Measurements from ENCODE around the gene AKR1B15. TPM values are rescaled to one million over a fixed set of nuclear protein-coding genes. Genes with fewer than 3 reads are reported as not detected.

The AKR1B15 gene
- not detected in 2 replicates for total RNA-seq (2014; rRNA removed; shearing (Covaris generic); ENCODE audit: low replicate concordance)

DNA sequence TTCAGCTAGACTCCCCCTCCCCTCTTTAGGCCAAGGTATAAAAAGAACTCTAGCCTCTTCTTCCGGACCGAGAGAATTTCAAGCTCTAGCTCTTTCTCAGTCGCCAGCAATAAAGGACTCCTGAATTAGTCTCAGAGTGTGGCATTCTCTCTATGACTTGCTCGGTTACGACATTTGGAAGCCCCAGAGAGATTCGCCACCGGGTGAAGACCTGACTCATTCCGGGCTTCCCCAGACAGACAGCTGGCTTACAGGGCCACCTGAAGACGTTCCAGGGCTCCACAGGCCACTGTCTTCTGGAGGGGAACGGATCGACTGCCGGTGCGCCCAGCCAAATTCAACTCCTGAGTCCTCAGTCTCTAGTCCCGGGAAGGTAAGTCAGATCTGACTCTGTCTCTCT, at the start of gene AKR1B15:
Gene AKR1B15 (plus strand): TSS at position 234 of the 400 bp plus-strand sequence. CDS start 15,510 bp downstream, outside the sequence.
- H2AFZ ChIP-seq (ENCODE audit: low read length), result no peak within 1 kb of the TSS
- no peak within 1 kb of the TSS for H3K27ac ChIP-seq (ENCODE audit: low read length)
- H3K9me2 ChIP-seq (replicated peaks; ENCODE audit: insufficient read depth, low read length), result no peaks in the 10 kb centered on the region
- H3K4me2 ChIP-seq (ENCODE audit: low read depth, low read length, poor library complexity, severe bottlenecking), result no peak within 1 kb of the TSS
- no peaks in the 10 kb centered on the region for H3K27me3 ChIP-seq (ENCODE audit: low read length)
- H4K20me1 ChIP-seq (ENCODE audit: insufficient read depth, low read depth, low read length), result no peaks in the 10 kb centered on the region
- H3K36me3 ChIP-seq (ENCODE audit: insufficient read depth, low read length), result no peaks in the 10 kb centered on the region
- H3K9ac ChIP-seq (ENCODE audit: low read length), result no peak within 1 kb of the TSS
- DNase-seq, result no peak
- H3K9me3 ChIP-seq (ENCODE audit: low read length), result no peaks in the 10 kb centered on the region
- no peaks in the 10 kb centered on the region for H3K79me2 ChIP-seq (ENCODE audit: low read length)
- H3K4me3 ChIP-seq (ENCODE audit: low read length), result no peak within 1 kb of the TSS
- H3K4me1 ChIP-seq (ENCODE audit: low read length), result peaks cover 7% of the 10 kb centered on the region

- Histone ChIP-seq H3K9me2 (replicated peaks; ENCODE audit: insufficient read depth, low read length) (no peaks in the 10 kb centered on the region), H3K79me2 (ENCODE audit: low read length) (no peaks in the 10 kb centered on the region), H3K9ac (ENCODE audit: low read length) (no peak overlapping the region), H3K4me1 (ENCODE audit: low read length) (no peaks in the 10 kb centered on the region), H3K36me3 (ENCODE audit: insufficient read depth, low read length) (no peaks in the 10 kb centered on the region), H3K4me3 (ENCODE audit: low read length) (no peak overlapping the region), H4K20me1 (ENCODE audit: insufficient read depth, low read depth, low read length) (no peaks in the 10 kb centered on the region), H3K9me3 (ENCODE audit: low read length) (no peaks in the 10 kb centered on the region), H3K27ac (ENCODE audit: low read length) (no peak overlapping the region), H3K4me2 (ENCODE audit: low read depth, low read length, poor library complexity, severe bottlenecking) (no peak overlapping the region), H2AFZ (ENCODE audit: low read length) (no peak overlapping the region), H3K27me3 (ENCODE audit: low read length) (no peaks in the 10 kb centered on the region)
- no peak for DNase-seq
These were observed 48.5 kb upstream of the AKR1B15 start for GRCh38 chr7:134500406-134500805.

DNA sequence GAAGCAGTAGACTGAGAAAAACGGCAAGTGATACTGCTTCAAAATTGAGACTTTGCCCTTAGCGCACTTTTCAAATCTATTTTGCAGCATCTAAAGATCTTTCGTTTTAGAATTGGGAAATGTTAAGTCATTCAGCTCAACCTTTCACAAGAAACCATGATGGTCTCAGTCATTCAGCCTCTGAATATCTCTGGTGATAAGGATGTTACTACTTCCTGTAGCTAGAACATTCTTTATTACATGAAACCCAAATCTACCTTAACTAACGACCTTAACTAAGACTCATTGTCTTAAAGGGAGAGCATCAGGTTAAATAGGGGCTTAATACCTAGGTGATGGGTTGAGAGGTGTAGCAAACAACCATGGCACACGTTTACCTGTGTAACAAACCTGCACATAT, 47.9 kb upstream of the AKR1B15 start:
- no peak overlapping the region for H3K4me3 ChIP-seq (ENCODE audit: low read length)
- no peaks in the 10 kb centered on the region for H3K27me3 ChIP-seq (ENCODE audit: low read length)
- no peak overlapping the region for H3K4me2 ChIP-seq (ENCODE audit: low read depth, low read length, poor library complexity, severe bottlenecking)
- H4K20me1 ChIP-seq (ENCODE audit: insufficient read depth, low read depth, low read length), result no peaks in the 10 kb centered on the region
- H3K36me3 ChIP-seq (ENCODE audit: insufficient read depth, low read length), result no peaks in the 10 kb centered on the region
- DNase-seq, result no peak
- H3K4me1 ChIP-seq (ENCODE audit: low read length), result no peaks in the 10 kb centered on the region
- no peaks in the 10 kb centered on the region for H3K9me2 ChIP-seq (replicated peaks; ENCODE audit: insufficient read depth, low read length)
- no peak overlapping the region for H3K27ac ChIP-seq (ENCODE audit: low read length)
- H3K9me3 ChIP-seq (ENCODE audit: low read length), result no peaks in the 10 kb centered on the region
- H3K9ac ChIP-seq (ENCODE audit: low read length), result no peak overlapping the region
- H2AFZ ChIP-seq (ENCODE audit: low read length), result no peak overlapping the region
- no peaks in the 10 kb centered on the region for H3K79me2 ChIP-seq (ENCODE audit: low read length)

- DNase-seq, result no peak
- H3K4me3 ChIP-seq (ENCODE audit: low read length), result no peak overlapping the region
- no peak overlapping the region for H2AFZ ChIP-seq (ENCODE audit: low read length)
- no peaks in the 10 kb centered on the region for H3K36me3 ChIP-seq (ENCODE audit: insufficient read depth, low read length)
- no peaks in the 10 kb centered on the region for H4K20me1 ChIP-seq (ENCODE audit: insufficient read depth, low read depth, low read length)
- no peaks in the 10 kb centered on the region for H3K4me1 ChIP-seq (ENCODE audit: low read length)
- H3K9ac ChIP-seq (ENCODE audit: low read length), result no peak overlapping the region
- H3K79me2 ChIP-seq (ENCODE audit: low read length), result no peaks in the 10 kb centered on the region
- H3K4me2 ChIP-seq (ENCODE audit: low read depth, low read length, poor library complexity, severe bottlenecking), result no peak overlapping the region
- H3K27me3 ChIP-seq (ENCODE audit: low read length), result no peaks in the 10 kb centered on the region
- no peak overlapping the region for H3K27ac ChIP-seq (ENCODE audit: low read length)
- no peaks in the 10 kb centered on the region for H3K9me2 ChIP-seq (replicated peaks; ENCODE audit: insufficient read depth, low read length)
- H3K9me3 ChIP-seq (ENCODE audit: low read length), result no peaks in the 10 kb centered on the region
These were observed 46.2 kb upstream of the AKR1B15 start for GRCh38 chr7:134502463-134503371.

DNA sequence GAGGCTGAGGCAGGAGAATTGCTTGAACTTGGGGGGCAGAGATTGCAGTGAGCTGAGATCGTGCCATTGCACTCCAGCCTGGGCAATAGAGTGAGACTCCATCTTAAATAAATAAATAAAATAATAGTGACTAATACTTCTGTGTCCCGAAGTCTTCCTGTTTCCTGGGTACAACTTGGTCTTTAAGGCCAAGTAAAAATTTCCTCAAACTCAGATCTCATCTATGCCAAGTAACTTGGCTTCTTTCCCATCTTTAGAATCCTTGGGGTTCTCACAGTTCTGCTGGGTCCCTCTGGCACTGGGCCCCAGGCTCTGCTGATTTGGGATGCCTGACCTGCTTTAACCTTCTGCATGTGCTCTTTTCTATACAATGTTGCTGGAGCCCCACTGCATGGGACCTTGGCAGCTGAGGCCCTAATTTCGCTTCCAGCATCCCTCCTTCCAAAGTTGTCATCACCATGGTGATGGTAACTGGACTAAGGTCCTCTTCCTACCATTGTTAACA, 44.2 kb upstream of the AKR1B15 start:
- no peak for DNase-seq
- no peak overlapping the region for H3K4me2 ChIP-seq (ENCODE audit: low read depth, low read length, poor library complexity, severe bottlenecking)
- no peak overlapping the region for H3K27ac ChIP-seq (ENCODE audit: low read length)
- no peaks in the 10 kb centered on the region for H3K27me3 ChIP-seq (ENCODE audit: low read length)
- no peaks in the 10 kb centered on the region for H3K9me3 ChIP-seq (ENCODE audit: low read length)
- no peak overlapping the region for H3K9ac ChIP-seq (ENCODE audit: low read length)
- no peak overlapping the region for H3K4me3 ChIP-seq (ENCODE audit: low read length)
- H3K9me2 ChIP-seq (replicated peaks; ENCODE audit: insufficient read depth, low read length), result no peaks in the 10 kb centered on the region
- H3K36me3 ChIP-seq (ENCODE audit: insufficient read depth, low read length), result no peaks in the 10 kb centered on the region
- H2AFZ ChIP-seq (ENCODE audit: low read length), result no peak overlapping the region
- H4K20me1 ChIP-seq (ENCODE audit: insufficient read depth, low read depth, low read length), result no peaks in the 10 kb centered on the region
- no peaks in the 10 kb centered on the region for H3K79me2 ChIP-seq (ENCODE audit: low read length)
- H3K4me1 ChIP-seq (ENCODE audit: low read length), result no peaks in the 10 kb centered on the region

DNA sequence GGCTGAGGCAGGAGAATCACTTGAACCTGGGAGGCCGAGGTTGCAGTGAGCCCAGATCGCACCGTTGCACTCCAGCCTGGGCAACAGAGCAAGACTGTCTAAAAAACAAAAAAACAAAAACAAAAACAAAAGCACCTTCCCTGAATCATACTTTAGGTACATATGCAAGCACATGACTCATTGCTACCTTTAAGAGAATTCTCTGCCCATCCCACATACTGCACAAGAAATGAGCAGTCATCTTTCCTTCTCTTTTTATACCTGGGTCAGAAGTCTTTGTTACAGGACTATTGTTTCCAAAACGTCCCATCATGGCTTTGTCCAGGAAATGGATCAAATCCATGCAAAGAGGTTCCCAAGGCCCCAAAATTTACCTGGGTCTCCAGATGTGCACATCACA, 43.1 kb upstream of the AKR1B15 start:
- no peak overlapping the region for H3K4me2 ChIP-seq (ENCODE audit: low read depth, low read length, poor library complexity, severe bottlenecking)
- H2AFZ ChIP-seq (ENCODE audit: low read length), result no peak overlapping the region
- no peak overlapping the region for H3K27ac ChIP-seq (ENCODE audit: low read length)
- H3K36me3 ChIP-seq (ENCODE audit: insufficient read depth, low read length), result no peaks in the 10 kb centered on the region
- no peak overlapping the region for H3K9ac ChIP-seq (ENCODE audit: low read length)
- DNase-seq, result no peak
- no peaks in the 10 kb centered on the region for H3K9me3 ChIP-seq (ENCODE audit: low read length)
- no peaks in the 10 kb centered on the region for H4K20me1 ChIP-seq (ENCODE audit: insufficient read depth, low read depth, low read length)
- H3K27me3 ChIP-seq (ENCODE audit: low read length), result no peaks in the 10 kb centered on the region
- H3K79me2 ChIP-seq (ENCODE audit: low read length), result no peaks in the 10 kb centered on the region
- no peaks in the 10 kb centered on the region for H3K4me1 ChIP-seq (ENCODE audit: low read length)
- H3K9me2 ChIP-seq (replicated peaks; ENCODE audit: insufficient read depth, low read length), result no peaks in the 10 kb centered on the region
- no peak overlapping the region for H3K4me3 ChIP-seq (ENCODE audit: low read length)

DNA sequence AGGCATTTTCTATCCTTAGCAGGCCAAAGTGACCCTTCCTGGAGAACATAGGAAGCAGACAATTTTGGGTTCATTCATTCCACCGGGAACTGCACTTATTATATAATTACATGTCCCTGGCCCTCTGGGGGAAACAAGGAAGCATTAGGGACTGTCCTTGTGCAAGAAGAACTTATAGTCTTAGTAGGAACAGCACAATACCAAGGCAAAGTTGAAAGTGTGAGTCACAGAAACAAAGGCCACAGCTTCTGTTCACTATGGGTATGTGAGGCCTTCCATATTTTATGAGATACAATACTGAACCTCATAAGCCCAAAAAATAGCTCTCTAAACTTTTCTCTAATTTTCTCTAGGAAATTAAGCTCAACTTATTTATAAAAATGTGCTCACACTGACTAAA, 39.9 kb upstream of the AKR1B15 start:
- no peak overlapping the region for H3K4me2 ChIP-seq (ENCODE audit: low read depth, low read length, poor library complexity, severe bottlenecking)
- DNase-seq, result no peak

GRCh38 chr7:134510646-134511045, 38.3 kb upstream of the AKR1B15 start:
- DNase-seq, result no peak
- Histone ChIP-seq H3K27ac (ENCODE audit: low read length) (no peak overlapping the region), H3K36me3 (ENCODE audit: insufficient read depth, low read length) (no peaks in the 10 kb centered on the region), H3K4me1 (ENCODE audit: low read length) (no peaks in the 10 kb centered on the region), H4K20me1 (ENCODE audit: insufficient read depth, low read depth, low read length) (peaks cover 7% of the 10 kb centered on the region; the same call in 1 of the 2 replicates), H3K9me3 (ENCODE audit: low read length) (no peaks in the 10 kb centered on the region), H3K9me2 (replicated peaks; ENCODE audit: insufficient read depth, low read length) (no peaks in the 10 kb centered on the region), H3K27me3 (ENCODE audit: low read length) (no peaks in the 10 kb centered on the region), H3K9ac (ENCODE audit: low read length) (no peak overlapping the region), H3K79me2 (ENCODE audit: low read length) (no peaks in the 10 kb centered on the region), H3K4me2 (ENCODE audit: low read depth, low read length, poor library complexity, severe bottlenecking) (no peak overlapping the region), H2AFZ (ENCODE audit: low read length) (no peak overlapping the region), H3K4me3 (ENCODE audit: low read length) (no peak overlapping the region)

More for the DNA sequence above, 39.9 kb upstream of the AKR1B15 start:
- Histone ChIP-seq H3K4me3 (ENCODE audit: low read length) (no peak overlapping the region), H4K20me1 (ENCODE audit: insufficient read depth, low read depth, low read length) (peaks cover 3% of the 10 kb centered on the region; the same call in 1 of the 2 replicates), H3K27me3 (ENCODE audit: low read length) (no peaks in the 10 kb centered on the region), H3K27ac (ENCODE audit: low read length) (no peak overlapping the region), H3K9me3 (ENCODE audit: low read length) (no peaks in the 10 kb centered on the region), H3K4me1 (ENCODE audit: low read length) (no peaks in the 10 kb centered on the region), H2AFZ (ENCODE audit: low read length) (no peak overlapping the region), H3K9ac (ENCODE audit: low read length) (no peak overlapping the region), H3K9me2 (replicated peaks; ENCODE audit: insufficient read depth, low read length) (no peaks in the 10 kb centered on the region), H3K36me3 (ENCODE audit: insufficient read depth, low read length) (no peaks in the 10 kb centered on the region), H3K79me2 (ENCODE audit: low read length) (no peaks in the 10 kb centered on the region)

All from Karpas-422 (cell line).